ENCODE measurements around the gene RAD23B.

RAD23B gene

DNA sequence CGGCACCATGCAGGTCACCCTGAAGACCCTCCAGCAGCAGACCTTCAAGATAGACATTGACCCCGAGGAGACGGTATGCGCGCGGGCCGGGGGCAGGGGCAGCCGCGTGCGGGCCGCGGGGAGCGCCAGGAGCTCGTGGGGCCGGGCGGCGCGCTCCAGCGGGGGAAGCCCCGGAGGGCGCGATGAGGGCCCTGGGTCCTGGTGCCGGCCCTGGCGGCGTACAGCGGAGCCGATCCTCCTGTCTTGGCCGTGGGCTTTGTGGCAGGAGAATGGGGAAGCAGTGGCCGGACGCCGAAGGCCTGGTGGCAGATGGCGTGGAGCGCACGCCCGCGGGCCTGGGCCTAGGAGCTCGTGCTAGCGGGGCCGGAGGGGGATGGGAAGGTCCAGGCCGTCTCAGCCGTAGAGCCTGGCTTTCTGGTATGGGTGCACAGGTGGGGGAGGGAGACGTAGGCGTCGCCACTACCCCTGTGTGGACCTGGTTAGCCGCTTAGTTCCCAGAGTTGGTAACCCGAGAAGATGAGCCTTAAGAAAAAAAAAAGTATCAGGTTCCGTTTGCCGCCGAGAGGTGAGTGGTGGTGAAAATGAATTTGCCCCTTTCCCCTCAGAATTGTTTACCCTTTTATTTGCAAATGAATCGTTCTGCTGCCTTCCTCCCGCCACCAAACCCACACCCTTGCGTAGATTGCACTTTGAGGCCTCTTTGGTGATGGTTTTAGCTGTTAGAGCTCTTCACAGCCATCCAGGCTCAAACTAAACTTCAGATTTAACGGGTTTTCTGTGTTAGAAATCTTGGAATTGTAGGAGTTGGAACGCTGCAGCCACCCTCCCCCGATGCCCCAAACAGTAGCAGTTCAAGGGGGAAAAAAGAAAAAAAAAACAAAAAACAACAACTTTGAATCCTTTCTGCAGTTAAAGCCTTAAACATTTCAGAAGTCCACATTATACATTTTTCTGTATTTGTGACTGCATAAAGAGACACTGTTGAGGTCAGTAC is 841 bp downstream of the RAD23B start:
- no peaks in the 10 kb centered on the region for H3K9me3 ChIP-seq (ENCODE audit: severe bottlenecking)
- DNase-seq = peak; percentile 97
- H3K4me3 ChIP-seq (ENCODE audit: low read depth, low read length) = peak overlapping the region; percentile 76
- peaks cover 31% of the 10 kb centered on the region for H3K36me3 ChIP-seq
- no peak for TF ChIP-seq CTCF (IDR thresholded peaks at IDR 0.05; ENCODE audit: low read depth, low read length)
- peak overlapping the region; percentile 99 for H3K27ac ChIP-seq
- no peaks in the 10 kb centered on the region for H3K27me3 ChIP-seq (ENCODE audit: insufficient read depth, low read depth, severe bottlenecking)

GRCh38 chr9:107284636-107285035 is 1.6 kb downstream of the RAD23B start:
- H3K4me3 ChIP-seq (ENCODE audit: low read depth, low read length) = peak overlapping the region; percentile 76
- H3K27me3 ChIP-seq (ENCODE audit: insufficient read depth, low read depth, severe bottlenecking) = no peaks in the 10 kb centered on the region
- no peaks in the 10 kb centered on the region for H3K9me3 ChIP-seq (ENCODE audit: severe bottlenecking)
- peak overlapping the region; percentile 99 for H3K27ac ChIP-seq
- DNase-seq = no peak
- H3K36me3 ChIP-seq = peaks cover 31% of the 10 kb centered on the region
- no peak for TF ChIP-seq CTCF (IDR thresholded peaks at IDR 0.05; ENCODE audit: low read depth, low read length)

DNA sequence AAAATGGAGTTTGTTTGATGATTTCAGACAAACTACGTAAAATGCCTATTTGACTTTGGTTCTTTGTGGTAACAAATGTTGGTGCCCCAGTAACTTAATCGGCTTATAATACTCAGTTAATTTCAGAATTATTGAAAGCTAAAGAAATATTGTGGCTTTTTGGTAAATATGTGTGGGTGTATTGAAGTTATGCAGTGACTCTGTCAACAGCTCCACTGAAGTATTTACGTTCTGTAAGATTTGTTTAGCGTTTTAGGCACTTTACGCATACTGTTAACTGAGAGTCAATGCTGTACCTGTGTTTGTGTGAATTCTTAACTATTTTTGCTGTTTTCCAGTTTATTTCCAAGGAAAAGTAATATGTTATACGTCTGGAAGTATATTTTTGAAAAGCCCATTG is 2.2 kb downstream of the RAD23B start:
- H3K36me3 ChIP-seq = peaks cover 31% of the 10 kb centered on the region
- H3K27ac ChIP-seq = no peak overlapping the region
- no peaks in the 10 kb centered on the region for H3K9me3 ChIP-seq (ENCODE audit: severe bottlenecking)

GRCh38 chr9:107286057-107286456 is 3.0 kb downstream of the RAD23B start:
- Histone ChIP-seq H3K36me3 (peaks cover 31% of the 10 kb centered on the region), H3K4me3 (ENCODE audit: low read depth, low read length) (no peak overlapping the region; the same call in 1 of the 2 replicates), H3K27me3 (ENCODE audit: insufficient read depth, low read depth, severe bottlenecking) (no peaks in the 10 kb centered on the region), H3K9me3 (ENCODE audit: severe bottlenecking) (no peaks in the 10 kb centered on the region), H3K27ac (no peak overlapping the region)
- DNase-seq = no peak
- no peak for TF ChIP-seq CTCF (IDR thresholded peaks at IDR 0.05; ENCODE audit: low read depth, low read length)

More for the DNA sequence above, 2.2 kb downstream of the RAD23B start:
- DNase-seq = no peak
- no peak for TF ChIP-seq CTCF (IDR thresholded peaks at IDR 0.05; ENCODE audit: low read depth, low read length)
- Histone ChIP-seq H3K27me3 (ENCODE audit: insufficient read depth, low read depth, severe bottlenecking) (no peaks in the 10 kb centered on the region), H3K4me3 (ENCODE audit: low read depth, low read length) (peak overlapping the region; percentile 76)

DNA sequence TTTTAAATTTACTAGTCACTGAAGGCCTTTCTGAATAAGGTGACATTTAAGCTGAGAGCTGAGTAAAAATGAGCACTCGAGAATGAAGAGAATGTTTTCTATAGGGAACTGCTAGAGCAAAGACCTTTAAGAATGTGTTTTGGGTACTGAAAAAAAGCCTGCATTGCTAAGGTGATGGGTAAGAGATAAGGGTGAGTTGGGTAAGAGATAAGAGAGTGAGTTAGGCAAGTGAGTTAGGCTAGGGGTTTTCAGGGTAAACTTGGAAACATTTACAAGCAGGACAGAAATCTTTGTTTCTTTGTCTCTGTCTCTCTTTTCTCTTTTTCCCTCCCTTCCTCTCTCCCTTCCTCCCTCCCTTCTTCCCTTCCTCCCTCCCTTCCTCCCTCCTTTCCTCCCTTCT is 5.6 kb downstream of the RAD23B start:
- Histone ChIP-seq H3K27me3 (ENCODE audit: insufficient read depth, low read depth, severe bottlenecking) (no peaks in the 10 kb centered on the region), H3K27ac (no peak overlapping the region), H3K36me3 (peaks cover 36% of the 10 kb centered on the region), H3K9me3 (ENCODE audit: severe bottlenecking) (no peaks in the 10 kb centered on the region), H3K4me3 (ENCODE audit: low read depth, low read length) (no peak overlapping the region)
- no peak for TF ChIP-seq CTCF (IDR thresholded peaks at IDR 0.05; ENCODE audit: low read depth, low read length)
- DNase-seq = no peak

Data from WERI-Rb-1 (cell line).